Stimulated activated CD8-positive, alpha-beta memory T cell treated with anti-CD3 and anti-CD28 coated beads, Interleukin-12 subunit alpha, Interleukin-12 subunit beta, amount 100 ng/mL, for 24 hours (primary cell): ENCODE data around the gene LIN7A.

Experiments used
- DNase-seq: peaks from one replicate; pipeline ENCODE4 v3.0.0-alpha.2; 2020; ENCODE audit errors: extremely low read depth

Gene LIN7A, protein sequence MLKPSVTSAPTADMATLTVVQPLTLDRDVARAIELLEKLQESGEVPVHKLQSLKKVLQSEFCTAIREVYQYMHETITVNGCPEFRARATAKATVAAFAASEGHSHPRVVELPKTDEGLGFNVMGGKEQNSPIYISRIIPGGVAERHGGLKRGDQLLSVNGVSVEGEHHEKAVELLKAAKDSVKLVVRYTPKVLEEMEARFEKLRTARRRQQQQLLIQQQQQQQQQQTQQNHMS

DNA sequence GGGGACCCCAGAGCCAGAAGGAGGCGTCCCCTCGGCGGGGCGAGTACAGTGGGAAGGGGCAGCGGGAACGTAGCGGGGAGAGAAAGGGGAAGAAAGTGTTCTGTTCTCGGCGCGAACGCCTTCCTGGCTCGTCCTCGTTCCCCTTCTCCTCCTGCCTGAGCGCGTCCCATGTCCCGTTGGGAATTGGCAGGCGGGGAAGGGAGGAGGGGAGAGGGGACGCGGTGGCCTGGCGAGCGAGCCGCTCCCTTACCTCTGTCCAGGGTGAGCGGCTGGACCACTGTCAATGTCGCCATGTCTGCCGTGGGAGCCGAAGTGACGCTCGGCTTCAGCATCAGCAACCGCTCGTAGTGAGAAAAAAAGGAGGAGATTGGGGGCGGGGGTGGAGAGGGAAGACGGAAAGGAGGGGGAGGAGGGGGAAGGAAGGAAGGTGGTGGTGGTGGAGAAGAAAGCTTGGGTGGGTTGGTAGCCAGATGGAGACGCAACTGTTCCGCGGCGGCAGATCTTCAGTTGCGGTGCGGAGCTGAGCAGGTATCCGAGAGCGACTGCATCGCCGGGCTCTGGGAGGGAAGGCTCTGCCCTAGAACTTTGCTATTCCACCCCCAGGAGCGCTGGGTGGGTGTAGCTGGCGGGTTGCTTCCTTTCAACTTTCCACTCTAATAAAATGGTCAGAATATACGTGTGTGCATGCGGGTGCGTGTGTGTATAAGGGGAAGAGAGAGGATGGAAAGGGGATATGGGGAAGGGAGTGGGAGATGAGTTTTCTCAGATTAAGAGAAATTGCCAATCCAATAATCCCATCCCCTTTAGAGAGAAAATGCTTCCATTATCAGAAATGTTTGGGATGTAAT, at the start of gene LIN7A:
Gene LIN7A, minus strand, starts transcription at position 544 of the 848 bp plus-strand sequence. Its CDS starts 212 bp downstream, at position 332.
- no peak for DNase-seq

DNA sequence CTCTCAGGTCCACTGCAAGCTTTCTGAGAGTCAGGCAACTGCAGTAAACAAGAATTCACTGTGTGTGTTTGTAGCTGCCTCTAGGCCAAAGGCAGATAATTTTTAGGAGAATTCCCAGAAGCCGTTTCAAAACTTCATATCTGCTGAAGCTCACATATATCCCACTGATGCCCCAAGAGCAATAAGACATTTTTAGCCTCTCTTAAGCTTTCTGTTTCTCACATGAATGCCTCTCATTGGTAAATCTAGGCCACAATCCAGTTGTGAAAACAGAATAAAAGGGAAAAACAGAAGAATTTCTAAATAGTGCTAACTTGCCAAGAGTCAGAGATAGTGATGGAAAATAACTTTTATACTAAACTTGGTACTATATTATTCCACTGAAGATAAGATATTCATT, 48.5 kb upstream of the LIN7A start:
- no peak for DNase-seq

DNA sequence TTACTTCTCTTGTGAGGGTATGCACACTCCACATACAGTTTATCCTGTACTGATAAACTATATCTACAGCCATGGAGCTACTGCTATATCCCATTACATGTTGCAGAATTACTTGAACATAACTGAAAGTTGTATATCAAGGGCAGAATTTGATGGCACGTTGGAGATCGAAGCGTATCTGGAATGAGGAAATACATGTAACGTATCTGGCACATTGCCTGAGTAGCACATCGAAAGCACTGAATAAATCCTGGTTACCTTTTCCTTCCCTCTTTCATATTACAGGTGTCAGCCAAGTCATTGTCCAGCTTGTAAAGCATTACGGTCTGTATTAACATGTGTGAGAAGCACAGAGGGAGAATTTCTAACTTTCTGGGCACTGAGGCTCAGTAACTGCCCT, 42.1 kb upstream of the LIN7A start:
- no peak for DNase-seq

- DNase-seq, result no peak
Observed at GRCh38 chr12:80979251-80979650, 41.5 kb upstream of the LIN7A start.

- DNase-seq, result no peak
Observed at GRCh38 chr12:80977346-80977745, 39.6 kb upstream of the LIN7A start.

DNA sequence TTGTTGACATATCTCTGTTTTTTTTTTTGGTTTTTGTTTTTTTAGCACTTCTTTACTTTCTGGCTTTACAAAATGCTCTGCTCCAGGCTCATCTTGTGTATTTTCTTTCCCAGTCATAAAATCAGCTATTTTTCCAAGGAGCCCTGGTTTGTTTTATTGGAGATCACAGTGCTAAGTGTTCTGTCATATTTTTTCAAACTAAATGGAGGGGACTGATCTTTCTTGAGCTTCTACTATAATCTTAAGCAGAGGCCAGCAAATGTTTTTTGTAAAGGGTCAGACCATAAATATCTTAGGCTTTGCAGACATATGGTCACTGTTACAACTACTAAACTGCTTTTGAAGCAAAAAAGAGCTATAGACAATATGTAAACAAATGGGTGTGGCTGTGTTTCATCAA, 30.6 kb upstream of the LIN7A start:
- DNase-seq, result no peak

GRCh38 chr12:80967565-80967964, 29.8 kb upstream of the LIN7A start:
- no peak for DNase-seq

GRCh38 chr12:80966001-80966400, 28.3 kb upstream of the LIN7A start:
- DNase-seq, result no peak

DNA sequence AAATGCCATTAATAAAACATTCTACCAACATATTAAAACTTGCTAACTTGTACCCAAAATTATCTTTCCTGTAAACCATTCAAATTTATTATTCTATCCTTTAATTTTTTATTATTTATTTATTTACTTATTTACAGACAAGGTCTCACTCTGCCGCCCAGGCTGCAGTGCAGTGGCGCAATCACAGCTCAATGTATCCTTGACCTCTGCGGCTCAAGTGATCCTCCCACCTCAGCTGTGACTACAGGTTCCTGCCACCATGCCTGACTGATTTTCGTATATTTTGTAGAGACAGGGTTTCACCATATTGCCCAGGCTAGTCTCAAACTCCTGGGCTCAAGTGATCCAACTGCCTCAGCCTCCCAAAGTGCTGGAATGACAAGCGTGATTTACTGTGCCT, 20.4 kb upstream of the LIN7A start:
- no peak for DNase-seq

- no peak for DNase-seq
Observed at GRCh38 chr12:80954857-80955520, 17.3 kb upstream of the LIN7A start.

GRCh38 chr12:80952443-80952842, 14.7 kb upstream of the LIN7A start:
- no peak for DNase-seq

GRCh38 chr12:80946591-80946990, 8.9 kb upstream of the LIN7A start:
- no peak for DNase-seq

DNA sequence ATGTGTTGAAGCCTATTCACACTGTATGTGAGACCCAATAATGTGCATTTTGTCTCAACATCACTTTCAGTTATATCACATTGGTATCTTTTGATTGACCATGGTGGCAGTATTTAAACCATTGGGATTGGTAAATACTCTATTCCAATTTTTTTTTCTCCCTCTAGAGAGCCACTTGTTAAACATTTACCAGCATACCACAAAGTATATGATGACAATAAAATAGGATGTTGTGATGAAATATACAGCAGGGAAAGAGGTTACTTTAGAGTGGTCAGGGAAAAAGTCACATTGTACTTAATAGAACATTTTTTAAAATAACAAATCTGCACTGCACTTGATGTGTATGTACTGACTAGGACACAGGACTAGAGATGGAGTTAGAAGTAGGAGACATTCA, 5.6 kb upstream of the LIN7A start:
- DNase-seq, result no peak

- no peak for DNase-seq
Observed at GRCh38 chr12:80941916-80942315, 4.2 kb upstream of the LIN7A start.

- DNase-seq, result no peak
Observed at GRCh38 chr12:80939231-80939950, 1.7 kb upstream of the LIN7A start.

GRCh38 chr12:80938397-80938796, 663 bp upstream of the LIN7A start:
- DNase-seq, result no peak

GRCh38 chr12:80936642-80937390, 918 bp downstream of the LIN7A start:
- no peak for DNase-seq

DNA sequence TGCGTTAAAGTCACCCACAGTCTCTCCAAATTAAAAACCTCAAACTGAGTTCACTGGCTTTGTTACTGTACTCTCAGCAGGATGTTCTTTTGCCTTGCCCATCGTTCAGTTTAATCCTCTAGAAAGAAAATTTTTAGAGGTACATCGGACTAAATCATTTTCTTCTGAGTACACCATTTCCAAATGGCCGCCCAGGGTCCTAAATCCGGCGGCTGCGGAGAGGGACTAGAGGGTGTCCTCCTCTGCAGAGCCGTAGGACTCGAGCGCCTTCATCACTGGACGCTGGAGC, 1.4 kb downstream of the LIN7A start:
- DNase-seq, result no peak

GRCh38 chr12:80935111-80935510, 2.6 kb downstream of the LIN7A start:
- no peak for DNase-seq

GRCh38 chr12:80925983-80926382, 11.8 kb downstream of the LIN7A start:
- no peak for DNase-seq

- DNase-seq, result no peak
Observed at GRCh38 chr12:80925237-80925636, 12.5 kb downstream of the LIN7A start.

GRCh38 chr12:80924437-80924836, 13.3 kb downstream of the LIN7A start:
- DNase-seq, result no peak
